HG03432 (cell line): ENCODE results near the gene CUEDC2.

ENCODE experiments used
- ATAC-seq: cut with Tn5 transposase; IDR thresholded peaks from one replicate; pipeline ENCODE4 v1.9.1; 2021; ENCODE audit warnings: mild to moderate bottlenecking, moderate library complexity; ENCODE audit not compliant: unreplicated experiment

Gene CUEDC2

DNA sequence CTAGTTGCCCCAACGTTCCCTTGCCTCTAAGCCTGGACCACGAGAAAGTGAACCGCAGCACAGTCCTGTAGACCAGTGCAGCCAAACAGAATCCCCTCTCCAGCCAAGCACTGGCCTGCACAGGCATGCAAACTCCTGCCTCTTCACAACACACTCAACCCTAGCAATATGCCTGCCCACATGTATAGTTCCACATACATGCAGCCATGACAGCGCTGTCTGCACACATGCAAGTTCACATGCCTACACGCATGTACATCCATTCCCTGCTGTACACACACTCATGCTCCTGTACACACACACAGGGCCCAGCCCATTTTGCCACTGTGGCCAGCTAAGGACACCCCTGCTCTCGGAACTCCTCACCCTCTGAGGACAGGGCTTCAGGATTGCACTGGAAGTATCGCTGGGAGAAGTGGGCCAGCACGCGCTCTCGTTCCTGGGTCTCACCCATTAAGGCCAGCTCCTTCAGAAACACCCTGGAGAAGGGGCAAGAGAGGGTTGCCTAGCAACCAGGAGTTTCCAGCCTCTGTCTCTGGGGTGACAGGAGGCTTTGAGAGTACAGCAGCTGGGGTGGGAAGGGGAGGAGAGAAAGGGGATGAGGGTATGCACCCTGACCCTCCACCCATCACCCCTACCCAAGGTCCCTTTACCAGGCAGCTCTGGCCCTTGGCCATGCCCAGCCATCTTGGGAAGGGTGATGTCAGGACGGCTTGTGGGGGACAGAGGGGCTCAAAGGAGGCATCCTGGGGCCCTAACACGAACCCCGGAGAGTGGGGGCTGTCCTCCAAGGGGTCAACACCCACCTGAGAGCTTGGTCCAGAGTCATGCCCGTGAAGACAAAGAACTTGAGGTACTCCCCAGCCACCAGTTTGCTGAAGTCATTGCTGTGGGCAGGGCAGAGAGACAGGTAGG is 20.8 kb downstream of the CUEDC2 start:
- ATAC-seq: no peak

DNA sequence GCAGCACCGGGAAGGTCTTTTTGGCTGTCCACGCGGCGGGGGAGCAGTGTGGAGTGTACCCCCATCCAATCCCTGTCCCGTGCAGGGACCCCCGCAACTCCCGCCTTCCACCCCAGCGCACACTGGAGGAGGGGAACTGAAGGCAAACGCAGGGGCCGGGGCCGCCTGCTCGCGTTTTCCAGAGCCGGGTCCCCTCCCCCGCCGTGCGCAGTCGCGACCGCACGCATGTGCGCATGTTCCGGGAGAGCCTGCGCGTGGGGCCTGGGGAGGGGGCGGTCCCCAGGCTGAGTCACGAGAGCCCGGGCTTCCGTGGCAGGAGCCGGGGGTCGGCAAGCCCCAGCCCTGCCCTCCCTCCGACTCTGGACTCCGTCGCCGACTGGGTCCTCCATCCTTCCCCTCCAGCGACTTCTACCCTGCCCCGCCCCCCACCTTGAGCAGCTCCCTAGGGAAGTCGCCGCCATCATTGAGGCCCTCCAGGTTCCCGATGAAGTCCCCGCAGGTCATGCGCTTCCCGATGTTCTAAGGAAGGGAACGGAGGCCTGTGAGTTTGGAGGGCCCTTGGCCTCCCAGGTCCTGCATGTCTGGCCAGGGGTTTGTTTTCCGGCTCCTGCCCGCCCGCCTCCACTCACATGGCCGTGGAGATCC is 21.8 kb downstream of the CUEDC2 start:
- no peak for ATAC-seq

DNA sequence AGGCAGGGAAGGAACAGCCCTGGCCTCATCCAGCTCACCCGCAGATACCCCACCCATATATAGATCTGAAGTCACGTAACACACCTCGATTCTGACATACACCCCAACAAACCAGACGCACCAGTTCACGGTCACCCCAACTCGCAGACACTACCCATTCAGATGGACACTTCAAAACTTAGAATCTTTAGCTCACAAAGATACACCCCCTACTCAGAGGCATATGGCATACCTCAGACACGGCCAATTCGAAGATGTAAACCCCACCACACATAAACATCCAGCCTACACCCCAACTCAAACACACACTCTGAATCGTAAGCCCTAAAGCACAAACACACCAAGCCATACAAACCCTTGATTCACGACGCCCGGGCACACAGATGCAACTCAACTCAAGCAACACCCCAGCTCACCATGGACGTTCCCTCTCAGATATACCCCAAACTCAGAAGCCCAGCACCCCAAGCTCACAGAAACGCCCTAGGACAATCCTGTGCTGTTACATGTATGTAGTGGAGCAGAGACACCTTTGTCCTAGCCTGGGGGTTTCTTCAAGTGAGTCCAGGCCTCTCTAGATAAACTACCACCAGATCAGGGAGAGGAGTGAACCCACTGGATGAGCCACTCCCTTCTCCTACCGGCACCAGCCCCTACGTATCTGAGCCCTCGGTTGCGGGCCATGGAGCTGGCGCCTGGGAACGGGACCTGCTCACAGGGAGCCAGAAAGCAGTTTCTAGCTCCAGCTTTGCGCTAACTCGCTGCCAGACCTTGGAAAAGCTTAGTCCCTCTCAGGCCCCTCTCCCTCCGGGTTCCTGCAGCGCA is 22.6 kb downstream of the CUEDC2 start:
- no peak for ATAC-seq

DNA sequence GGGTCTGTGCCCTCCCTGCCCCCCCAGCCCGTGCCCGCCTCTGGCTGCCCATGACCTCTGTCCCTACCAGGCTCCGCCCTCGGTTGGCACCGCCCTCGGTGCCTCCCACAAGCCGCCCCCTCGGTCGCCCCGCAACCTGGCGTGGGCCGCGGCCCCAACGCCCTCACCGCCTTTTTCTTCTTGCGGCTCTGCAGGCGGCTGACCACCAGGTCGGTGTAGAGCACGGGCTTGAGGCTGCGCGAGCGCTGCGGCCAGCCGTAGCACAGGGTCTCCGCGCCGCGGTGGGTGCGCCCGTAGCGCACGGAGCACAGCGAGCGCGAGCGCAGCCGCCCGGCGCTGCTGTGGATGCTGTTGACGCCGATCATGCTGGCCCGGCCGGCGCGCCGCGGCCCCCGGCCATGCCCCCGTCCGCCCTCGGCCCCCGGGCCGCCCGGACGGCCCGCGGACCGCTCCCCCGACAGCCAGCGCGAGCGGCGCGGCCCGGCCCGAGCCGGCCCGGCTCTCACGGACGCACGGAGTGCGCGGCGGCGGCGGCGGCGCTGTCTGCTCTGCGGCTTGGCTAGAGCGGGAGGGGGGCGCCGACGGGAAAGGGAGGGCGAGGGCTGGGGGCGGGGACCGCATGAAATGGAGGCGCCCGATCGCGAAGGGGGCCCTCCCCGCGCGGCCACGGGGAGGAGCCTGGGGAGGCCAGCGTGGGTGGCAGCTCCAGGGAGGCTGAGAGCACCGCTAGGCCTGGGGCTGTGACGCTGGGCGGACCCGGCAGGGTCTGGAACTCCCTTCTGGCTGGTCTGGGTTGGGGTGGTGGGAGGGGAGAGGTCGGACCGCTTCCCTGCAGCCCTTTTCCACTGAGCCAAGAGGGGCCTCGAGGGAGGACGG is 23.4 kb downstream of the CUEDC2 start:
- peak; percentile 44 for ATAC-seq

DNA sequence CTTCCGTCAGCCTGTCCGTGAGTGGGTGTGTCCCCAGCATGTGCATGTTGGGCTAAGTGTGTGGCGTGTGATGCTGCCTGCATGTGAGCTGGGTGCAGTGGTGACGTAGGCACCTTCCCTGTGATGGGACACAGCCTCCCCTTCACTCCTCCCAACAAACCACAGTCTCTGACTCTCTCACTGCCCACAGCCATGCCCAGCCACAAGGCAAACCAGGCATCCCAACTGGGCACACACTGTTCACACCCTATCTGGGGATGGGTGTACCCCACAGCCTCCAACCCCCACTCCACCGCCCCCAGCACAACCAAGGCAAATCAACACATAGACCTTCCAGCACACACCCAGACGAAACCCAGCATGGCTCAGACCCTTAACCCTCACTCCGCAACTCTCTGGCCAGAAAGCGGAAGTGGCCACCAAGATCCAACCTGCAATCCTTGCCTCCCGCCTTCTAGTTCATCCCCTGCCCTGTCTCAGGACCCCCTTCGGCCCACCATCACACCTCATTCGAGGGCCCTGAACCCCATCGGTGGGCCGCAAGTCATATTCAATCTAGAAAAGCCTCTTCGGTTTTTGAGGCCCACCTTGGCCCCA is 24.1 kb downstream of the CUEDC2 start:
- no peak for ATAC-seq

DNA sequence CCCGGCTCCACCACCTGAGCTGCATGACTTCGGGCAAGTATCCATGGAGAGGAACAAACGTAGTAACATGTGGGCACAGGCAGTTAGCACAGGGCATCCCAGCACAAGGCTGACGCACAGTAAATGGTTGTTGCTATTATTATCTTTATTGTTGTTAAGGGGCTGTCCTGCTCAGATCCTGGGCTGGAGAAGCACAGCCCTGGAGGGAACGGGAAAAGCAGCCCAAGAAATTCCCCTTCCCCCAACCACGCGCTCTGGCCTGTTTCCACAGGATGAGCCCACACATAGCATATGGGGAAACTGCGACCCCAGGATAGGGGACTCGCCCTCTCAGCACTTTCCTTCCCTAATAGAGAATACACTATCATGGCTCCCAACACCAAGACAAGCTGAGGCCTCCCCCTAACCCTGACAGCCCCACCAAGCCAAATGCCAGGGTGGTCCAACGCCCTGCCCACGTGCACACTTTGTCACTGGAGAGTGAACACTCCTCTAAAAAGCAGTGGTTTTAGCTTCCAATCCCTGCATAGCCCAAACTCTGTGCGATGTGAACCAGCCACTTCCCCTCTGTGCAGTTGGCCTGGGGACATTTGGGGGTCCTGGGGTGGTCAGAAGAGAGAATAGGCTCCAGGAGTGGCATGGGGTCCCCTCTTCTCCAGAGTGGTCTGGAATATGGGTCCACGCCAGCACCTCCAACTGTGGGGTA is 24.8 kb downstream of the CUEDC2 start:
- ATAC-seq: no peak

DNA sequence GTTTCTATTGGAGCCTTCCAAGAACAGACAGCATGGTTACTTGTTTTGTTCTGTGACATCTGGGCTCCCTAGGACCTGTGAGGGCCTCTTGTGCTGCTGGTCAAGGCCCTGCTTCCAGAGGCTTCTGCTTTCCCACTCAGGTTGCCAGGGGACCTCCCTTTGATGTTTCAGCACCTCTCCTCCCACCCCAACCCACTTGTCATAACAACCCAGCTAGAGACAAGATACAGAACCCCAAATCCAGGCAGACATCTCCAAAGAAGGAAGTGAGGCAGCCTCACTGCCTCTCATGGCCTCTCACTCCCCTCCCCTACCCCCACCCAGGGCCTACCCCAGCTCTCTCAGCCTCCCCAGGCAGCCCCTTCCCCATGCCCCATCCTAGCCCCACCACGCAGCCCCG is 25.6 kb downstream of the CUEDC2 start:
- ATAC-seq: no peak

DNA sequence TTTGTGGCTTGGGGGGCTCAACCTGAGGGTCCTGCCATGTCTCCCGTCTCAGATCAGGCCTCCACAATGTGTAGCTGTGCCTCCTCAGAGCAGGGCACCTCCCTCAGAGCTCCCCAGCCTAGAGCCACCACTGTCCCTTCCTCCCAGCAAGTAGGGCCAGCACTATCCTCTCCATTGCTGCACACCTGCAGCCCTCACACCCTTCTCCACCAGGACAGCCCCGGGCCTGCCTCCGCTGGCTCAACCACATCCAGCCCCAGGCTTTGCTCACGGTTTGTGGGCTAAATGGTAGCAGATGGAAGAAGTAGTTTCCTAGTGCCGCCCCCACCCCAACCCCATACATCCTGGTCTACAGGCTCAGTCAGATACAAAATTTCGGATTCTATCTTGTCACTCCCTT is 26.7 kb downstream of the CUEDC2 start:
- ATAC-seq: no peak

DNA sequence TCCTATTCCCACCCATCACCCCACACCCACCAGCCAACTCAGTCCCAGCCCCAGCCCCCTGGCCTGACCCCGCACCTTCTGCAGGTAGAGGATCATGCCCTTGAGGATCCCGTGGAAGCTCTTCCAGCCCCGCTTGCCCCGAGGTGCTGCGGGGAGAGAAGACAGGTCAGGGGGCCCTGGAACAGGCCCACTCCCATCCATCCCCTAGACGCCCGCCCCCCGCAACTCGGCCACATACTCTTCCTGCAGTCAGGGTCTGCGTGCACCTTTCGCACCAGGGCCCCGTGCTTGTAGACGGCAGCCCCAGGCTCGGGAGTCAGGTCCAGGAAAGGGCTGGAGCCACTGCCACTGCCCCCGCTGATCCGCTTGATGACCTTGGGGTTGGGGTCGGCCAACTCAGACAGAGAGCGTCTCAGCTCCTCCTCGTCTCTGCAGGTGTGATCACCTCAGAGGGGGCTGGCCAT is 27.2 kb downstream of the CUEDC2 start:
- no peak for ATAC-seq

DNA sequence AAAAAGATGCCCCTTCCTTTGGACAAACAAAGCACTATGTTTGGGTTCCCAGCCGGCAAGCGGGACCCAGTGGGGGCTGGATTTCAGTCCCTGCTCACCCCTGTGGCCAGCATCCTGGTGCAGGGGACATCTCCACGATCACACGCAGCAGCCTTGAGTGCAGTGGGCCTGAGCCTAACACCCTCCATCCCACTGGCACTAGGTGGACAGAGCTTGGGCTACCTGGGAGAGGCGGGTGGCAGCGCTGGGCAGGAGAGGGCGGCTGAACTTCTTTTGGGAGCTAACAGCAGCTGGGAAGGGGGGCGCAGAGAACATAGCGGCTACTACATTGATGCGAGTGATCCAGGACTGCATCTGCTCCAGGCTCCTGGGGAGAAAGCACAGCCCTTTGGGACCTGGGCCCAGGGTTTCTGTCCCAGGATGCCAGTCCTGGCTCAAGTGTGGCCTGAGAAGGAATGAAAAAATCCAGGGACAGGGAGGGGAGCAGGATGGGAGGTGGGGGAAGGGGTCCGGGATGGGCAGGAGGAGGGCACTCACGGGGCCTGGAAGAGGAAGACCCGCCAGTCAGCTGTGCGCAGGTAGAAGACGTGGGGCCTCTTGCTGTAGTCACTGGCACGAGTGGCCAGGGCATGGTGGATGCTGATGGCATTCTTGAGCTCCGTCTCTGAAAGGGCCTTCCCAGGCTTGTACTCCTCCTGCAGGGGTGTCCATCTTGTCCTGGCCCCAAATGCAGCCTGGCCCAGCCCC is 27.8 kb downstream of the CUEDC2 start:
- no peak for ATAC-seq

DNA sequence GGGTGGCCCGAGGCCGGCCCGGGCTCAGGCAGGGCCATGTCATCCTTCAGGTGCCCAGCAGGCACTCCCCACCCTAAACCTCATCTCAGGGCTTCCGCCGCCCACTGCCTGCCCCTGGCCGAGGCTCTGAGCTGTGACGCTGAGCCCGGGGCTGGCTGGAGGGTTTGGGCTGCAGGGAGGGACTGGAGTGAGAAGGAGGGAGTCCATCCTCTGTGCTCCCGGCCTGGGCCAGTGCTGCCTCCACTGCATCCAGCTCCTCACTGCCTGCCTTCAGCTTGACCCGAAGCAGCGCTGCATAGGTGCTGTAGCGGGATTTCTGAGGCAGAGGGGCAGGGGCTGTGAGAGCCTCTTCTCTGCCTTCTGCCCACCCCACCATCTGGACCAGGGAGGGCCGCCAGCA is 29.3 kb downstream of the CUEDC2 start:
- no peak for ATAC-seq

DNA sequence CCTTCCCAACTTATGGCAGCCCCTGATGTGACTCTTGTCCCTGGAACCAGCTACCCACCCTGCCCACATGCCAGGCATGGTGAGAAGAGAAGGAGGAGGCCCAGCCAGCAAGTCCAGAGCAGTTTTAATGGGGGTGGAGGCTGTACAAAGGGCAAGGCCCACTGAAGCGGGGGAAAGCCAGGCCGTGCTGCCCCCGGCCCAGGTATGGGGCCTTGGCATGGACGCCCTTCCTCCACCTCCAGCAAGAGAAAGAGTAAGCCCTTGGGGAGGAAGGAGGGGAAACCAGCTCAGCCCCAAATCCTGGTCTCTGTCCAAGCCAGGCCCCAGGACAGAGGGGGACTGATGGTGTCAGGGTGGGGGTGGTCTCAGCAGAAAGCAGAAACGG is 29.9 kb downstream of the CUEDC2 start:
- ATAC-seq: no peak

DNA sequence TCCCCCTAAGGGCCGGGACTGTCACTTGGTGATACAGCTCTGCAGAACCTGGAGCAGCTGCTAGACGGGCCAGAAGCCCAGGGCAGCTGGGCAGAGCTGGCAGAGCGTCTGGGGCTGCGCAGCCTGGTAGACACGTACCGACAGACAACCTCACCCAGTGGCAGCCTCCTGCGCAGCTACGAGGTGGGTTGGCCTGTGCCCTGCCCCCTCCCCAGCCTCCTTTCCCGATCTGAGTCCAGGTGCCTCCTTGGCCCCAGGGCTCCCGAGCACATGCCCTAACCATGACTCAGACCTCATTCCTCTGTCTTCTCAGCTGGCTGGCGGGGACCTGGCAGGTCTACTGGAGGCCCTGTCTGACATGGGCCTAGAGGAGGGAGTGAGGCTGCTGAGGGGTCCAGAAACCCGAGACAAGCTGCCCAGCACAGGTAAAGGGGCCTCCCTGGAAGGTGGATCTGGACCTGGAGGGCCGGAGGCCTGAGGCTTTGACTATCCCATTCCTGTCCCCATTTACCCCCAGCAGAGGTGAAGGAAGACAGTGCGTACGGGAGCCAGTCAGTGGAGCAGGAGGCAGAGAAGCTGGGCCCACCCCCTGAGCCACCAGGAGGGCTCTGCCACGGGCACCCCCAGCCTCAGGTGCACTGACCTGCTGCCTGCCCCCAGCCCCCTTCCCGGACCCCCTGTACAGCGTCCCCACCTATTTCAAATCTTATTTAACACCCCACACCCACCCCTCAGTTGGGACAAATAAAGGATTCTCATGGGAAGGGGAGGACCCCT is 30.5 kb downstream of the CUEDC2 start:
- no peak for ATAC-seq

DNA sequence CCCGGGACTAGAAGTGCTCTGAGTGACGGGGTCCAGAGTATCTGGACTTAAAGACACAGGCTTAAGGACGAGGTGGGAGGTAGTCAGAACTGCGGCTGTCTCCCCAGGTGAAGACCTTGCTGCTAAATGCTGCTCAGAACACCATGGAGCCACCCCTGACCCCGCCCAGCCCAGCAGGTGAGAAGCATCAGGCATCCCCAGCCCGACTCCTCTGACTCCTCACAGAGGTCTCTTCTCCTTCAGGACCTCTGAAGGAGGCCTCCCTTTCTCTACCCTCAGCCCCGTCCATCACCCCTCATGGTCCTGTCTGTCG is 31.1 kb downstream of the CUEDC2 start:
- no peak for ATAC-seq

DNA sequence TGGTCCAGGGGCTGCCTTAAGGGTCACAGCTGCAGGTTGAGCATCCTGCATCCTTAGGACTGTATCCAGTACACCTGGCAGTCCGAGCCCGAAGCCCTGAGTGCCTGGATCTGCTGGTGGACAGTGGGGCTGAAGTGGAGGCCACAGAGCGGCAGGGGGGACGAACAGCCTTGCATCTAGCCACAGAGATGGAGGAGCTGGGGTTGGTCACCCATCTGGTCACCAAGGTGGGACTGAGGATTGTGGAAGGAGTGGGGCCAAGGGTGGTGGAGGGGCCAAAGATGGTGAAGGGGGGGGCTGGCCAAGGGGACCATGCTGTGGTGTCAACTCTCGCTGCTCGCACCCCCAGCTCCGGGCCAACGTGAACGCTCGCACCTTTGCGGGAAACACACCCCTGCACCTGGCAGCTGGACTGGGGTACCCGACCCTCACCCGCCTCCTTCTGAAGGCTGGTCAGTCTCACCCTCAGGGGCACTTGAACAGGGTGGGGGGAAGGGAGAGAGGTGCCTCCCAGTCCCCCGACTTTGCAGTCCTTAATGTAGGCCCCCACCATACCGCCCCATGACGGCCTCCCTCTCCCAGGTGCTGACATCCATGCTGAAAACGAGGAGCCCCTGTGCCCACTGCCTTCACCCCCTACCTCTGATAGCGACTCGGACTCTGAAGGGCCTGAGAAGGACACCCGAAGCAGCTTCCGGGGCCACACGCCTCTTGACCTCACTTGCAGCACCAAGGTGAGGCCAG is 31.6 kb downstream of the CUEDC2 start:
- ATAC-seq: no peak

DNA sequence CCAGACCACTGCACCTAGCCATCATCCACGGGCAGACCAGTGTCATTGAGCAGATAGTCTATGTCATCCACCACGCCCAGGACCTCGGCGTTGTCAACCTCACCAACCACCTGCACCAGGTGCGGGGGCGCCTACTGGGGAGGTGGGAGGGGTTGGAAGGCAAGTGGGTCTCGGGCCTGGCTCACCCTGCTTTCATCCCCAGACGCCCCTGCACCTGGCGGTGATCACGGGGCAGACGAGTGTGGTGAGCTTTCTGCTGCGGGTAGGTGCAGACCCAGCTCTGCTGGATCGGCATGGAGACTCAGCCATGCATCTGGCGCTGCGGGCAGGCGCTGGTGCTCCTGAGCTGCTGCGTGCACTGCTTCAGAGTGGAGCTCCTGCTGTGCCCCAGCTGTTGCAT is 32.3 kb downstream of the CUEDC2 start:
- no peak for ATAC-seq

DNA sequence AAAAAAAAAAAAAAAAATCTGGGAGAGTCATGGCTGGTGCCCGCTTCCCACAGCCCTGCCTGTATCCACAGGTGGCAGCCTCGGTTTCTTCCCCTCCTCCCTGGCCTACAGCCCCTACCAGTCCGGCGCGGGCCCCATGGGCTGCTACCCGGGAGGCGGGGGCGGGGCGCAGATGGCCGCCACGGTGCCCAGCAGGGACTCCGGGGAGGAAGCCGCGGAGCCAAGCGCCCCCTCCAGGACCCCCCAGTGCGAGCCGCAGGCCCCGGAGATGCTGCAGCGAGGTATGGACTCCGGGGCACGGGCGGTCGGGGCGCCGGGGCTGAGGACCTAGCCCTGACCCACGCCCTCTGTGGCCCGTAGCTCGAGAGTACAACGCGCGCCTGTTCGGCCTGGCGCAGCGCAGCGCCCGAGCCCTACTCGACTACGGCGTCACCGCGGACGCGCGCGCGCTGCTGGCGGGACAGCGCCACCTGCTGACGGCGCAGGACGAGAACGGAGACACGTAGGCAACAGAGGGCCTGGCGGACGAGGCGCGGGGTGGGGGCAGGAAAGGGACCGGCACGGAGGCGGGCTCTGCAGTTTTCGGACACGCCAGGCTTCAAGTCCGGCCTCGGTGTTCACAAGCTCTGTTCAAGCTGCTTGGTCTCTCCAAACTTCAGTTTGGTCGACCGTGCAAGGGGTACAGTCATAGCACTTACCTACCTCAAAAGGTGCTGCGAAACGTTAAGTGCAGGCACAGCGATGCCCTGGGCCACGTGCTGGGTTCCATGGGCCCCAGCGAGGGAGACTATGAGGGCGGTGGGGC is 33.0 kb downstream of the CUEDC2 start:
- ATAC-seq: peak; percentile 53
